Stimulated activated CD8-positive, alpha-beta memory T cell treated with anti-CD3 and anti-CD28 coated beads, Interleukin-2, amount 100 ng/mL, for 48 hours (primary cell): ENCODE measurements around the gene CDH16.
"Not testable (repeated sequence)": the region's sequence is repeated elsewhere in the genome, so short reads cannot be mapped to it uniquely, and the experiment has no call there.

Experiments
- DNase-seq, 2 donors: peaks; one replicate each; pipeline ENCODE4 v3.0.0-alpha.2; 2020; ENCODE audit warnings: low read depth in 2 of 2

The CDH16 gene

GRCh38 chr16:66946974-66947301 is 28.3 kb upstream of the CDH16 start:
- no peak for DNase-seq

GRCh38 chr16:66946541-66946940 is 27.9 kb upstream of the CDH16 start:
- no peak for DNase-seq

- DNase-seq, result no peak
These were observed 27.3 kb upstream of the CDH16 start for GRCh38 chr16:66945939-66946338.

GRCh38 chr16:66944971-66945370 is 26.3 kb upstream of the CDH16 start:
- DNase-seq, result not testable (repeated sequence)

- no peak for DNase-seq
These were observed 25.4 kb upstream of the CDH16 start for GRCh38 chr16:66944054-66944441.

- no peak for DNase-seq
These were observed 24.9 kb upstream of the CDH16 start for GRCh38 chr16:66943426-66944053.

- no peak for DNase-seq
These were observed 24.3 kb upstream of the CDH16 start for GRCh38 chr16:66942981-66943380.

GRCh38 chr16:66940236-66940635 is 21.6 kb upstream of the CDH16 start:
- no peak for DNase-seq

GRCh38 chr16:66939366-66939765 is 20.7 kb upstream of the CDH16 start:
- no peak for DNase-seq

GRCh38 chr16:66937725-66938337 is 19.1 kb upstream of the CDH16 start:
- DNase-seq, result no peak

GRCh38 chr16:66936889-66937554 is 18.3 kb upstream of the CDH16 start:
- DNase-seq, result no peak

- DNase-seq, result no peak
These were observed 17.8 kb upstream of the CDH16 start for GRCh38 chr16:66936462-66936861.

- DNase-seq, result no peak
These were observed 16.8 kb upstream of the CDH16 start, which contains the start of gene CES2 for GRCh38 chr16:66935314-66936011. CES2 (plus strand) TSS chr16:66935516; CDS start chr16:66935636, 120 bp downstream.

GRCh38 chr16:66934839-66935313 is 16.2 kb upstream of the CDH16 start:
- DNase-seq, result not testable (repeated sequence)

GRCh38 chr16:66934138-66934838 is 15.6 kb upstream of the CDH16 start, which contains the start of gene CIAO2B:
CIAO2B (minus strand) TSS chr16:66934402; CDS start chr16:66934364, 38 bp downstream.
- peak; percentile 89 for DNase-seq

GRCh38 chr16:66933776-66934137 is 15.1 kb upstream of the CDH16 start:
- DNase-seq, result peak in 1 of 2 donors; percentile 36

GRCh38 chr16:66932076-66932475 is 13.4 kb upstream of the CDH16 start:
- DNase-seq, result no peak

- DNase-seq, result no peak
These were observed 13.0 kb upstream of the CDH16 start for GRCh38 chr16:66931665-66932064.

GRCh38 chr16:66930189-66930588 is 11.5 kb upstream of the CDH16 start:
- no peak for DNase-seq

GRCh38 chr16:66928702-66929388 is 10.2 kb upstream of the CDH16 start:
- DNase-seq, result peak in 1 of 2 donors; percentile 45
